GM23338 (cell line): Measurements from ENCODE around the gene TCF7. TPM values are rescaled to one million over a fixed set of nuclear protein-coding genes. Genes with fewer than 3 reads are reported as not detected.

ENCODE experiments used
- ATAC-seq: fragments of 200-7000 bp; cut with Tn5 transposase; 3 replicates; pipeline ENCODE4 v1.9.1; 2020
- DNase-seq: peaks from one replicate; pipeline ENCODE4 v3.0.0-alpha.2; 2015; ENCODE audit warnings: low spot score
- H2AFZ ChIP-seq: fragments of 200-600 bp; sonication (generic); 2 replicates; pipeline ENCODE4 v1.8.0; 2016; ENCODE audit warnings: antibody characterized with exemption, mild to moderate bottlenecking, moderate library complexity
- H3F3A ChIP-seq: fragments of 200-600 bp; sonication (generic); replicated peaks from 2 replicates; pipeline ENCODE4 v1.8.0; 2017; ENCODE audit warnings: antibody characterized with exemption, mixed run types, low read depth
- H3K27ac ChIP-seq: fragments of 200-600 bp; sonication (generic); 2 replicates; pipeline ENCODE4 v1.6.1; 2016; ENCODE audit warnings: low read depth
- H3K27me3 ChIP-seq: fragments of 200-600 bp; sonication (generic); 2 replicates; pipeline ENCODE4 v1.8.0; 2016; ENCODE audit warnings: mild to moderate bottlenecking, mixed run types, moderate library complexity; ENCODE audit not compliant: insufficient read depth
- H3K36me3 ChIP-seq: fragments of 200-600 bp; sonication (generic); 2 replicates; pipeline ENCODE4 v1.8.0; 2016; ENCODE audit warnings: mild to moderate bottlenecking; ENCODE audit not compliant: insufficient read depth
- H3K4me1 ChIP-seq: fragments of 200-600 bp; sonication (generic); 2 replicates; pipeline ENCODE4 v1.8.0; 2016; ENCODE audit warnings: mild to moderate bottlenecking, moderate library complexity; ENCODE audit not compliant: insufficient read depth
- H3K4me2 ChIP-seq: fragments of 200-600 bp; sonication (generic); 2 replicates; pipeline ENCODE4 v1.7.1; 2017; ENCODE audit warnings: mixed run types
- H3K4me3 ChIP-seq: fragments of 200-600 bp; sonication (generic); 2 replicates; pipeline ENCODE4 v1.6.1; 2016; ENCODE audit warnings: mixed run types
- H3K79me2 ChIP-seq: fragments of 200-600 bp; sonication (generic); replicated peaks from 2 replicates; pipeline ENCODE4 v1.8.0; 2017; ENCODE audit warnings: mild to moderate bottlenecking; ENCODE audit not compliant: insufficient read depth
- H3K9me2 ChIP-seq: fragments of 200-600 bp; sonication (generic); 2 replicates; pipeline ENCODE4 v1.8.0; 2017; ENCODE audit not compliant: insufficient read depth
- H4K20me1 ChIP-seq: fragments of 200-600 bp; sonication (generic); replicated peaks from 2 replicates; pipeline ENCODE4 v1.8.0; 2017; ENCODE audit warnings: mild to moderate bottlenecking; ENCODE audit not compliant: insufficient read depth
- H3K27ac Mint-ChIP-seq: 2 replicates; pipeline ENCODE4 v1.8.0; 2020; ENCODE audit warnings: inconsistent platforms, mild to moderate bottlenecking, moderate library complexity, mixed read lengths
- H3K27me3 Mint-ChIP-seq: 3 replicates; pipeline ENCODE4 v1.8.0; 2022; ENCODE audit warnings: low read depth, mild to moderate bottlenecking, moderate library complexity, mixed read lengths, inconsistent platforms; ENCODE audit not compliant: insufficient read depth, poor library complexity
- H3K36me3 Mint-ChIP-seq: 3 replicates; pipeline ENCODE4 v1.8.0; 2021; ENCODE audit warnings: low read depth, mild to moderate bottlenecking, inconsistent platforms, moderate library complexity, mixed read lengths
- H3K4me1 Mint-ChIP-seq: 3 replicates; pipeline ENCODE4 v1.8.0; 2020; ENCODE audit warnings: mild to moderate bottlenecking, inconsistent platforms, mixed read lengths
- H3K4me3 Mint-ChIP-seq: 3 replicates; pipeline ENCODE4 v1.8.0; 2021; ENCODE audit warnings: moderate library complexity, mild to moderate bottlenecking, inconsistent platforms, mixed read lengths
- H3K9me3 Mint-ChIP-seq: 3 replicates; pipeline ENCODE4 v1.8.0; 2020; ENCODE audit warnings: moderate library complexity, mild to moderate bottlenecking, inconsistent platforms, mixed read lengths
- CTCF ChIP-seq, 2 experiments: fragments of 200-600 bp in 1 of 2; sonication (generic) in 1 of 2; conservative IDR thresholded peaks; 2 replicates each; pipeline versions ENCODE4 v1.5.1 to v1.6.1; 2016 to 2017; ENCODE audit warnings: antibody characterized with exemption in 2 of 2, low read depth in 2 of 2, mild to moderate bottlenecking in 2 of 2, moderate library complexity in 1 of 2
- EZH2phosphoT487 ChIP-seq: fragments of 200-600 bp; sonication (generic); IDR thresholded peaks from one replicate; pipeline ENCODE4 v1.8.1; 2018; ENCODE audit warnings: antibody characterized with exemption; ENCODE audit not compliant: unreplicated experiment
- JUNB ChIP-seq: IDR thresholded peaks from one replicate; pipeline ENCODE4 v1.6.1; 2016; ENCODE audit warnings: antibody characterized with exemption; ENCODE audit not compliant: unreplicated experiment
- NANOG ChIP-seq: IDR thresholded peaks from 2 replicates; pipeline ENCODE4 v1.6.1; 2016; ENCODE audit warnings: antibody characterized with exemption, borderline replicate concordance
- POLR2AphosphoS5 ChIP-seq: IDR thresholded peaks from 2 replicates; pipeline ENCODE4 v1.6.1; 2016; ENCODE audit warnings: antibody characterized with exemption, low read depth
- ZNF331 ChIP-seq: fragments of 250-450 bp; sonication (Bioruptor Pico); IDR thresholded peaks from 2 replicates; pipeline ENCODE4 v1.5.0; 2020; ENCODE audit warnings: low read depth, mild to moderate bottlenecking, moderate library complexity
- polyA plus RNA-seq: library from polyadenylated mRNA; unstranded; fragments of >200 nt; fragmentation: Nextera tagmentation; extraction: Ambion mirVana; gene quantifications from 2 replicates; pipeline ENCODE4 v1.2.1, GENCODE V29; 2016
- total RNA-seq: library from RNA; depleted of rRNA; stranded (reverse); fragments of >200 nt; shearing (Covaris generic); gene quantifications from 2 replicates; pipeline ENCODE4 v1.2.3, GENCODE V29; 2014
- TF ChIP-seq, protein P1 (sequence below): IDR thresholded peaks from 2 replicates; pipeline ENCODE4 v1.6.1; 2016; ENCODE audit warnings: antibody characterized with exemption

The TCF7 gene
- total and polyA plus RNA-seq, 2 experiments from 2014 or later = 5.6 to 8.1 TPM

DNA sequence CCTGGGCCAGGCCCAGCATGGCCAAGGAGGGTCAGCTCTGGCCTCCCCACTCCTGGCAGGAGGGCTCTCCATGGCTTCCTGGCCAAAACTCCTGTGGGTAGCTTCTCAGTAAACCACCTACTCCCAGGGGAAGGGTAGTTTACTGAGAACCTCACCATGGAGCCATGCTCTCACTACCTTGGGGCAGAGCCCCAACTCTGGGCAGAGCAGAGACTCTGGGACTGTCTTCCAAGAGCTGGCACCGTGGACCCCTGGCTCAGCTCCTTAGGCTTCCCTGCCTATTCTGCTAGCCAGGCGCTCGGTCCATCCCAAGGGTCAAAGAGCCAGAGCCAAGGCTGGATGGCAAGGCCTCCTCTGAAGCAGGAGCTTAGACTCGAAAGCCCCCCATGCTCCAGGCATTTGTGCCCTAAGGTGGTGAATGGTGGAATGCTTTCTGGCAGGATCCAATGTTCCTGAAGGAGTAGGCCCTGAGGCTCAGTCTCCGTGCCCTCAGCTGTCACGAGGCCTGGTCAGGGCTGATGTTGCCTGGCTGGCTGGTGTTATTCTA, 19.6 kb downstream of the TCF7 start:
- TF ChIP-seq POLR2AphosphoS5 = no peak
- no peak for TF ChIP-seq JUNB
- TF ChIP-seq, protein P1, sequence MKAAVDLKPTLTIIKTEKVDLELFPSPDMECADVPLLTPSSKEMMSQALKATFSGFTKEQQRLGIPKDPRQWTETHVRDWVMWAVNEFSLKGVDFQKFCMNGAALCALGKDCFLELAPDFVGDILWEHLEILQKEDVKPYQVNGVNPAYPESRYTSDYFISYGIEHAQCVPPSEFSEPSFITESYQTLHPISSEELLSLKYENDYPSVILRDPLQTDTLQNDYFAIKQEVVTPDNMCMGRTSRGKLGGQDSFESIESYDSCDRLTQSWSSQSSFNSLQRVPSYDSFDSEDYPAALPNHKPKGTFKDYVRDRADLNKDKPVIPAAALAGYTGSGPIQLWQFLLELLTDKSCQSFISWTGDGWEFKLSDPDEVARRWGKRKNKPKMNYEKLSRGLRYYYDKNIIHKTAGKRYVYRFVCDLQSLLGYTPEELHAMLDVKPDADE = no peak
- TF ChIP-seq ZNF331 (CRISPR knock-in tag) = no peak
- Histone ChIP-seq H3K9me2 (no peaks in the 10 kb centered on the region), H2AFZ (no peak overlapping the region), H3K4me3 (no peak overlapping the region), H4K20me1 (peaks cover 15% of the 10 kb centered on the region), H3K4me2 (no peak overlapping the region), H3K27me3 (no peaks in the 10 kb centered on the region), H3K79me2 (no peaks in the 10 kb centered on the region; the same call in 1 of the 2 replicates), H3F3A (0 out of 2 replicates have a peak, but pooled peaks cover 3% of the 10 kb centered on the region), H3K27ac (no peak overlapping the region), H3K36me3 (no peaks in the 10 kb centered on the region), H3K4me1 (peaks cover 16% of the 10 kb centered on the region; the same call in 1 of the 2 replicates)
- H3K9me3 Mint-ChIP-seq = no peaks in the 10 kb centered on the region
- peaks cover 5% of the 10 kb centered on the region for H3K27me3 Mint-ChIP-seq
- H3K4me1 Mint-ChIP-seq = peaks cover 22% of the 10 kb centered on the region
- H3K27ac Mint-ChIP-seq = no peak overlapping the region
- peaks cover 6% of the 10 kb centered on the region; the same call in 1 of the 3 replicates for H3K36me3 Mint-ChIP-seq
- DNase-seq (no peak), ATAC-seq (no peak)
- H3K4me3 Mint-ChIP-seq = no peak overlapping the region

DNA sequence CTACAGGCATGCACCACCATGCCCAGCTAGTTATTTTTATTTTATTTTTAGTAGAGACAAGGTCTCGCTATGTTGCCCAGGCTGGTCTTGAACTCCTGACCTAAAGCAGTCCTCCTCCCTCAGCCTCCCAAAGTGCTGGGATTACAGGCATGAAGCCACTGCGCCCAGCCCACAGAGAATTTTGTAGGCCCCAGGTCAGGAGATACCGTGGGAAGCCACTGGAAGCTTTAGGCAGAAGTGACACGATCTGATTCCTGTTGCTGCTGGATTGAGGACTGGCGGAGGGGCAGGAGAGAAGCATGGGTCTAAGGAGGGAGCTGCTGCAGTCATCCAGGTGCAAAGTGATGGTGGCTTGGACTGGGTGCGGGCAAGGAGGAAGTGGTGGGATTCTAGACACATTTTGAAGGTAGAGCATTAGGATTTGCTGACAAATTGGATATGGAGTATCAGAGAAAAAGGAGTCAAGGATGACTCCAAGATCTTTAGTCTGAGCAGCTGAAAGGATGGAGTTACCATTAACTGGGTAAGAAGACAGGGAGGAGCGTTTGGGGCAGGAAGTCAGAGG, 20.7 kb downstream of the TCF7 start:
- Histone ChIP-seq H3K36me3 (no peaks in the 10 kb centered on the region), H3K4me3 (no peak overlapping the region), H3K9me2 (no peaks in the 10 kb centered on the region), H4K20me1 (peaks cover 23% of the 10 kb centered on the region), H2AFZ (no peak overlapping the region), H3K79me2 (no peaks in the 10 kb centered on the region; the same call in 1 of the 2 replicates), H3K4me2 (no peak overlapping the region), H3K4me1 (peaks cover 16% of the 10 kb centered on the region; the same call in 1 of the 2 replicates), H3F3A (0 out of 2 replicates have a peak, but pooled peaks cover 3% of the 10 kb centered on the region), H3K27ac (no peak overlapping the region), H3K27me3 (no peaks in the 10 kb centered on the region)
- H3K4me3 Mint-ChIP-seq = no peak overlapping the region; the same call in 2 of the 3 replicates
- peaks cover 22% of the 10 kb centered on the region for H3K4me1 Mint-ChIP-seq
- H3K27me3 Mint-ChIP-seq = peaks cover 4% of the 10 kb centered on the region
- H3K9me3 Mint-ChIP-seq = no peaks in the 10 kb centered on the region
- H3K27ac Mint-ChIP-seq = no peak overlapping the region
- DNase-seq (no peak), ATAC-seq (no peak)
- peaks cover 6% of the 10 kb centered on the region; the same call in 1 of the 3 replicates for H3K36me3 Mint-ChIP-seq
- TF ChIP-seq NANOG = no peak
- no peak for TF ChIP-seq EZH2phosphoT487

- Histone ChIP-seq H3K9me2 (no peaks in the 10 kb centered on the region), H3K79me2 (no peaks in the 10 kb centered on the region; the same call in 1 of the 2 replicates), H3K4me2 (no peak overlapping the region), H3K4me3 (no peak overlapping the region), H3K36me3 (no peaks in the 10 kb centered on the region), H3K27me3 (no peaks in the 10 kb centered on the region), H3F3A (peaks cover 3% of the 10 kb centered on the region; the same call in 1 of the 2 replicates), H3K27ac (no peak overlapping the region), H3K4me1 (peaks cover 22% of the 10 kb centered on the region; the same call in 1 of the 2 replicates), H2AFZ (no peak overlapping the region), H4K20me1 (peaks cover 26% of the 10 kb centered on the region)
- Mint-ChIP-seq H3K27ac (no peak overlapping the region), H3K9me3 (no peaks in the 10 kb centered on the region), H3K36me3 (peaks cover 6% of the 10 kb centered on the region; the same call in 1 of the 3 replicates), H3K4me1 (peaks cover 26% of the 10 kb centered on the region), H3K4me3 (no peak overlapping the region), H3K27me3 (peaks cover 5% of the 10 kb centered on the region)
- ATAC-seq = no peak
- no peak for DNase-seq
- TF ChIP-seq CTCF (conservative IDR thresholded peaks at IDR 0.05; ENCODE audit: low read depth in 2 of 2) = no peak
Observed at GRCh38 chr5:134136221-134136631, 21.7 kb downstream of the TCF7 start.
